HG03280 (cell line): ENCODE results near the gene MIS12.

ENCODE experiments used
- ATAC-seq: cut with Tn5 transposase; IDR thresholded peaks from one replicate; pipeline ENCODE4 v1.9.1; 2021; ENCODE audit warnings: mild to moderate bottlenecking, moderate library complexity; ENCODE audit not compliant: unreplicated experiment

The MIS12 gene

GRCh38 chr17:5486206-5487124 lies at the start of gene MIS12:
Gene MIS12 (plus strand): TSS chr17:5486566. CDS start chr17:5488863, 2,297 bp downstream.
- ATAC-seq = peak; percentile 81

GRCh38 chr17:5437721-5438317 lies 48.5 kb upstream of the MIS12 start:
- no peak for ATAC-seq

DNA sequence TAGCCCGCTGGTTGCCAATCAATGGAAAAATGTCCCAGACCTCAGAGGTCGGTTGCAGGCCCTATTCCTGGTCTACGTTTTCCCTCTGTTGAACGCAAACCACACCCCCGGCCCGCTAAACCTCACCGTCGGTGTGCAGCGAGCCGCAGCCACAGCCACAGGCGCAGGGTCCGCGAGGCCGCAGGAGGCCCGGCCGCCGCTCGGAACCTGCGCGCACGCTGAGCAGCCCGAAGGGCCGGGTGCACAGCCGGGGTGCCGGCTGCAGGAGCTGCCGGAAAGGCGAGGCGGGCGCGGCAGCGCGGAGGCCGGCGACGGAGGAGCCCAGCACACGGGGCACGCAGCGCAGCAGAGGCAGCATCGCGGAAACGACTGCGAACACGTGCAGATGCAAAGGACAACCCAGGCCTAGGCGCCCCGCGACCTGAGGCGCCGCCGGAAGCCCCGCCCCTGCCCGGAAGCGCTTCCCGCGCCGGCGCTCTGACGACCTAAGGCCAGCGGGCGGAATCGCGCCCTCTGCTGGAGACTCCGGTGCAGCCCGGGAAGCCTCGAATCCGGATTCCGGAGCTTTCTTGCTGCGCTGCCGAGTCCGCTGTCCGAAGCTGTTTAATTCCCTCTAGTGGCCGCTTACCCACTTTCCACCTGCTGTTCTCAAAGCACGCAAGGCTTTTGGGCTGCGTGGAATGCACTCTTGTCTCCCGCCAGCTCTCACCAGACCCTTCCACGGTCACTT lies 47.5 kb upstream of the MIS12 start, which contains the start of gene C1QBP:
C1QBP (minus strand) TSS at position 440 of the 730 bp plus-strand sequence; CDS start at position 358, 82 bp downstream.
- peak; percentile 91 for ATAC-seq

DNA sequence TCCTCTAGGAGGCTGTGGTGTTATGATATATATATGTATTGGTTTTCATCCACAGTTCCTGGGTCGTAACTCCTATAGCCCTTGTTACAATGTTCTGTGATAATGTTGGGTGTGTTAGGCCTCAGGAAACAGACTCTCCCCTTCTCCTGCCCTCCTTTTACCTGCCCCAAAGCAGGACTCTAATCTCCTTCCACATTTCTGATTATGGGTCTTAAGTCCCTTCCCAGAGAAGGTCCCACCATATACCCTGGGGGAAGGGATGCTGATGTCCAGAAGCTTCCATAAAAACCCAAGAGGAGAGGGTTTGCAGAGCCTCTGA lies 47.0 kb upstream of the MIS12 start:
- ATAC-seq = peak; percentile 3

GRCh38 chr17:5443728-5444127 lies 42.6 kb upstream of the MIS12 start:
- ATAC-seq = no peak

DNA sequence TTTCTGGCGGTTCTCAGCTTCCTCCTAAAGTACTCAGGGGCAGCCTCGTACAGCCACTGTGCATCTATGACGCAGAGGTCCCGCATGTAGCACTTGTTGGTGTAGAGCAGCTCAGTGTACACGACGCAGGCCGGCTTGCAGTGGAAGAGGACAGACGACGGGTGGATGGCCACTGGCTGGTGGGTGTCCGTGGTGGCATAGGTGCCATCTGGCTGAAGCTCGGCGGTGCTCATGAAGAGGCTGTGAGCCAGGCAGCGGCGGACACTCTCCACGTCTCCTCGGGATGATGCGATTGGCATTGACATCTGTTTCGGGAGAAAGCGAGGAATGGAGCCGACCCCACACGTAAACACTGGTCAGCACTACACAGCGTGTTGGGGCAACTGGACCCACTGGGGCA lies 42.2 kb upstream of the MIS12 start:
- ATAC-seq = no peak

DNA sequence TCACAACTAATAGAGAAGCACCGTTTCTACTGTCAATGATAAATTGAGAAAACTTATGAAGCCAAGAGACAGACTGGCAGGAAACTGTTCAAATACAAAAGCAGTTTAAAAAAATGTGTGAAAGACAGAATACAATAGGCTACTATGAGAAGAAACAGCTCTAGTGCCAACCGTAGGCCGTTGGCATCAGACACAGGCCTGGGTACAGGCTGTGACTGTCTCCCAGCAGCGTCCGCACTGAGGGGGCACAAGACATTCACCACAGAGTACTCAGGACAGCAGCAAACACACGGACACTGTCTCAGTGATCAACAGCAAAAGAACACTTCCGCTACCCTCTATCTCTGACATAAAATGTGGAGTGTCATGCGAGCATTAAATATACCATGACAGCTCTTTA lies 39.6 kb upstream of the MIS12 start:
- ATAC-seq = no peak

DNA sequence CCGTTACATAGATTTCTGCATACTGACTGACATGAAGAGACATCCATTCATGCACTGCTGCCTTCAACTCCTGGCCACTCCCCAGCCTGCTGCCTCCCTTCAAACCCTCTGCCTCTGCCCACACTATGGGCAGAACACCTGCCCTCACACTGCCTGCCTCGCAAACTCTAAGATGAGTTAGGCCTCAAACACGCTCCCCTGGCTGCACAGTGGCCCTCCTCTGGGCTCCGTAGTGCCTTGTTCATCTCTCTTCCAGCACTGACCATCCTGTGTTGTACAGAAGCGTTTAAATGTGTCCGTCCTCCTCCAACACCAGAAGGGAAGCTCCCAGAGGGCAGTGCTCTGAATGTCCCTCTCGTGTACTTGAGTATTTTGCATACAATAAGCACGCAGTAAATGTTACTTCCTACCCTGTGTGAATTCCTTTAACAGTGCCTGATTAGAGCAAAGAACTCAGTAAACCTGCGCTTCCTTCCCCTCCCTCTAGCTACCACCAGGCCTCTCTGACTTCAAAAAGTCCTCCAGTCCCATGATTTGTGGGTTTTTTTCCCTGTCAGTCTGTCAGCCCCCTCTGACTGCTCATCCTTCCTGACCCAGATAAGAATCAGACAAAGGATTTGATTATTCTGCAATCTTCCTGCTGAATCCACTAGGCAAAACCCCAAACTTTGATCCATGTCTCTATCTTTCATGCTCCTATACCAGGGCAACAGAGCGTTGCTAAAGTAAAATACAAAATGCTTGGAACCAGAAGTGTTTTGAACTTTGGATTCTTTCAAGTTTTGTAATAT lies 21.5 kb upstream of the MIS12 start:
- no peak for ATAC-seq

GRCh38 chr17:5466295-5466694 lies 20.1 kb upstream of the MIS12 start:
- ATAC-seq = no peak

DNA sequence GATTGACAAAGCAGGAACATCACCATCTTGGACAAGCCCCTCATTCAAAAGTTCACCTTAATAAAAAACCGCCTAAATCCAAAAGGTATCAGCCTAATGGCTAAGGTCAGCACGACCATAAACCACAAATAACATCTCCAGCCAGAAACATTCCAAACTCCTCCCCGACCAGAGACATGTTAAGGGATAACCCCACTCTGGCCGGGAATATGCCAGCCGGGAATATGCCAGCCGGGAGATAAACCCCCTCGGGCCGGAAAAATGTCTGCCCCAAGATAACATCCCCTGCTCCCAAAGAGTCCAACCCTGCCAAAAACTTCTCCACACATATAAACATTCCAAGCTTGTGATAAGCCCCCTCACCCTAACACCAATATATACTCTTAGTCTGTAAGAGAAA lies 18.9 kb upstream of the MIS12 start:
- no peak for ATAC-seq

- ATAC-seq = no peak
Measured at GRCh38 chr17:5468075-5468473, 18.3 kb upstream of the MIS12 start.

- no peak for ATAC-seq
Measured at GRCh38 chr17:5472511-5472910, 13.9 kb upstream of the MIS12 start.

GRCh38 chr17:5473906-5474305 lies 12.5 kb upstream of the MIS12 start:
- ATAC-seq = no peak

GRCh38 chr17:5478992-5479391 lies 7.4 kb upstream of the MIS12 start:
- ATAC-seq = no peak

- ATAC-seq = no peak
Measured at GRCh38 chr17:5480962-5481361, 5.4 kb upstream of the MIS12 start.

- no peak for ATAC-seq
Measured at GRCh38 chr17:5481451-5481850, 4.9 kb upstream of the MIS12 start.

DNA sequence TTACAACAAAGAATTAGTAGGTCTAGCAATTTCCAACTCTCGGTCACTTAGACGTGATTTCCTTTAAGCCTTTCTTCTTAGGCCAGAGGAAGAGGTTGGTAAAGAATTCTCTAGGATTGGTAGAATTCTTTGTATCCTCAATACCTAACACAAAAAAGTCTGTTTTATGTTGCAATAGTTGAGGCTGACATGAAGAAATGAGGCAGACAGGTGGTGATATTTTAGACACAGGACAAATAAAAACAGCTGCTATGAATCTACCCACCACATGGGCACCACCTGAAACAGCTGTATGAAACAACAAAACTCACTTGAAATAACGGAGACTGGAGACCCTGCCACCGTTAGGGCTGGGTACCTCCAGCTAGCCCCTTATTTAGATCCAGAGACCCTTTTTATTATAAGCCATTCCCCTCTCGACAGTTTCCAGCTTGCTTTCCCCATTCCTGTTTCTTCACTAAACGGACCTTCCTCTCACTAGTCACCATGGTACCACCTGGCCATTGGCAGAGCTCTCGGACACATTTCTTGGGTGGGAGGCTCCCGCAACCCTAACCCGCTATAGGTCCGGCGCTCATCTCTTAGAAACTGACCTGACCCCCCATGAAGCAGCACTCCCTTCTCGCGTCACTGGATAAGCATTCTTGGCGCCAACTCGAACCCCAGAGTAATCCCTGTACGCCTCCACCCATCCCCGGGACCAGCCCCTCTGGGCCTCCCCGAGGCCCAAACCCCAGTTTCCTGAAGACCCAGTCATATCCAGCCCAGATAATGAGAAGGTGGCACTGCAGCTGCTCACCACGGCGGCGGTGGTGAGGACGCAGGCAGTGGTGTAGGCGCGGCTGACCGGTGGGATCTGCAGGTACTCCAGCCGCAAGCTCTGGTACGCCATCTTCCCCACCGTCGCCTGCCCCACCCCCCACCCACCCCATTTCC lies 828 bp upstream of the MIS12 start, which contains the start of gene DERL2:
DERL2 (minus strand) TSS at position 909 of the 936 bp plus-strand sequence; CDS start at position 892, 17 bp downstream.
- ATAC-seq = peak; percentile 15

- ATAC-seq = no peak
Measured at GRCh38 chr17:5488752-5489151, 2.4 kb downstream of the MIS12 start.

GRCh38 chr17:5492970-5493369 lies 6.6 kb downstream of the MIS12 start:
- ATAC-seq = no peak
